Chondrocyte (in vitro differentiated cells): ENCODE data around the gene MKRN3. TPM values are rescaled to one million over a fixed set of nuclear protein-coding genes. Genes with fewer than 3 reads are reported as not detected.

ENCODE experiments used
- DNase-seq: peaks from one replicate; pipeline ENCODE4 v3.0.0; 2021; ENCODE audit warnings: mixed read lengths, low spot score
- H3K27ac Mint-ChIP-seq: one replicate; pipeline ENCODE4 v1.8.0; 2021; ENCODE audit warnings: mild to moderate bottlenecking, moderate library complexity, mixed read lengths; ENCODE audit not compliant: unreplicated experiment
- H3K27me3 Mint-ChIP-seq: 2 replicates; pipeline ENCODE4 v1.8.0; 2021; ENCODE audit warnings: low read depth, mixed read lengths
- H3K36me3 Mint-ChIP-seq: 2 replicates; pipeline ENCODE4 v1.8.0; 2021; ENCODE audit warnings: low read depth, mixed read lengths
- H3K4me1 Mint-ChIP-seq: 2 replicates; pipeline ENCODE4 v1.8.0; 2021; ENCODE audit warnings: low read depth, mild to moderate bottlenecking, mixed read lengths
- H3K4me3 Mint-ChIP-seq: one replicate; pipeline ENCODE4 v1.8.0; 2021; ENCODE audit warnings: mild to moderate bottlenecking, moderate library complexity, mixed read lengths; ENCODE audit not compliant: unreplicated experiment
- H3K9me3 Mint-ChIP-seq: 2 replicates; pipeline ENCODE4 v1.8.0; 2021; ENCODE audit warnings: low read depth, mixed read lengths
- long read RNA-seq: library from polyadenylated mRNA; stranded (forward); transcript quantifications from one replicate; pipeline ENCODE4 v2.0.0, GENCODE V29; 2021
- total RNA-seq: library from RNA; stranded (reverse); gene quantifications from 3 replicates; pipeline ENCODE4 v1.2.1, GENCODE V29; 2021
- TF ChIP-seq, protein P1 (sequence below): fragments of 200-600 bp; sonication (generic); IDR thresholded peaks from 2 replicates; pipeline ENCODE4 v1.5.0; 2021; ENCODE audit warnings: antibody characterized with exemption, mild to moderate bottlenecking, moderate library complexity

MKRN3 gene
- total RNA-seq = not detected in 3 replicates
- long read RNA-seq = 0 reads

DNA sequence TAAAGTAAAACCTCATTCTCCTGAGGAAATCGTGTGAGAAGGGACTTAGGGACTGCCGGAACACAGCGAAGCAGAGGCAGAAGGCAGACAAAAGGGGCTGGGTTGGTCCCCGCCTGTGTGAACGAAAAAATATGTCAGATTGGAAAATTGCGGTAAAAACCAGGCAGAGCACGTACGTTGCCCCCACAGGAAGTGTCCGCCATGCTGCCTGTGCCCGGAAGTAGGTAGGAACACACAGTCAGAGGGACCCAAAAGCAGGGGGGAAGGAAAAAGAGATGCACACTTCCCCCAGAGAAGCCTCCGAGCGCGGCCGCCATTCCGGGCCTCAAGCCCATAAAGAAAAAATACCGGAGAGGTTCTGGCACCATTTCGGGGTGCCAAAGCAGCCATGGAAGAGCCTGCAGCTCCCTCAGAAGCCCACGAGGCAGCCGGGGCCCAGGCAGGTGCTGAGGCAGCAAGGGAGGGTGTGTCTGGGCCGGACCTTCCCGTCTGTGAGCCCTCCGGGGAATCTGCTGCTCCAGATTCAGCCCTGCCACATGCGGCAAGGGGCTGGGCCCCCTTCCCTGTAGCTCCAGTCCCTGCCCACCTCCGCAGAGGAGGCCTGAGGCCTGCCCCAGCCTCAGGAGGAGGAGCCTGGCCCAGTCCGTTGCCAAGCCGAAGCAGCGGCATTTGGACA is at the start of gene MKRN3:
Gene MKRN3 (plus strand): TSS at position 280 of the 676 bp plus-strand sequence. CDS start 109 bp downstream, at position 389.
- Mint-ChIP-seq H3K27me3 (no peaks in the 10 kb centered on the region), H3K4me1 (no peaks in the 10 kb centered on the region), H3K27ac (no peak within 1 kb of the TSS), H3K36me3 (no peaks in the 10 kb centered on the region), H3K4me3 (no peak within 1 kb of the TSS), H3K9me3 (peaks cover 7% of the 10 kb centered on the region)
- TF ChIP-seq, protein P1, sequence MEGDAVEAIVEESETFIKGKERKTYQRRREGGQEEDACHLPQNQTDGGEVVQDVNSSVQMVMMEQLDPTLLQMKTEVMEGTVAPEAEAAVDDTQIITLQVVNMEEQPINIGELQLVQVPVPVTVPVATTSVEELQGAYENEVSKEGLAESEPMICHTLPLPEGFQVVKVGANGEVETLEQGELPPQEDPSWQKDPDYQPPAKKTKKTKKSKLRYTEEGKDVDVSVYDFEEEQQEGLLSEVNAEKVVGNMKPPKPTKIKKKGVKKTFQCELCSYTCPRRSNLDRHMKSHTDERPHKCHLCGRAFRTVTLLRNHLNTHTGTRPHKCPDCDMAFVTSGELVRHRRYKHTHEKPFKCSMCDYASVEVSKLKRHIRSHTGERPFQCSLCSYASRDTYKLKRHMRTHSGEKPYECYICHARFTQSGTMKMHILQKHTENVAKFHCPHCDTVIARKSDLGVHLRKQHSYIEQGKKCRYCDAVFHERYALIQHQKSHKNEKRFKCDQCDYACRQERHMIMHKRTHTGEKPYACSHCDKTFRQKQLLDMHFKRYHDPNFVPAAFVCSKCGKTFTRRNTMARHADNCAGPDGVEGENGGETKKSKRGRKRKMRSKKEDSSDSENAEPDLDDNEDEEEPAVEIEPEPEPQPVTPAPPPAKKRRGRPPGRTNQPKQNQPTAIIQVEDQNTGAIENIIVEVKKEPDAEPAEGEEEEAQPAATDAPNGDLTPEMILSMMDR = no peak
- DNase-seq = no peak

DNA sequence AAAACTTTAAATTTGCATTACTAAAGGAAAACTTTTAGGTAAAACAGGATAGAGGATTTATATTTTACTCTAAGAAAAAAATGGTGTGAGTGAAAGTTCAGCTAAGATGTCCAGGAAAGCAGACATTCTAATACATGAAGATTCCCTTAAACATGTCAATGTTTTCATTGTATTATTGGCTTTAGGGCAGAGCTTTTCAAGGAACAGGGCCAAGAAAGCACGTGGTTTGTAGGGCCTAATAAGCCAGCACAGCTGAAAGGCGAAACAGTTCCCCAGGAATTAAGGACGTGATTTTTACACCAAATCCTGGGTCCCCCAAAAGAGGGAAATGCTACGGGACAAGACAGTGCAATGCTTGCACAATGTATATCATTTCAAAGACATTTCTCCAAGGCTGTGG is 48.6 kb upstream of the MKRN3 start:
- Mint-ChIP-seq H3K4me1 (no peaks in the 10 kb centered on the region), H3K36me3 (no peaks in the 10 kb centered on the region), H3K9me3 (peaks cover 15% of the 10 kb centered on the region), H3K27me3 (no peaks in the 10 kb centered on the region), H3K27ac (no peak overlapping the region), H3K4me3 (no peak overlapping the region)
- TF ChIP-seq, protein P1 = no peak
- DNase-seq = no peak

DNA sequence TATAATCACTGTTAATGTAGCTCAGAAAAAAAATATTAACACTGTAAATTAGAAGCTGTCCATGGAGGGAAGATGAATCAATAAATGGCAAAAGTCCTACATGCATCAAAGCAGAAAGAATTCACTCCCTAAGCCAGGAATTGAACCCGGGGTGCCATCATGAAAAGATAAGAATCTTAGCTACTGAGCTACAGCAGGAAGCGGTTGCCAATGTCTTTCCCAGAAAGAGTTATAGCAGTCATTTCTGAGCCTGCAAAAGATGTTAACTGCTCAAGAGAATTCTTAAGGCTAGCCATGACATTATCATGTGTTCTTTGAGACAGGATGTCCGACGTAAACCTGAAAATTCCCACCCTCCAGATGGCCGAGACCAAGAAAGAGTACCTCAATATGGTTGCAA is 47.4 kb upstream of the MKRN3 start:
- TF ChIP-seq, protein P1 = no peak
- no peaks in the 10 kb centered on the region for H3K27me3 Mint-ChIP-seq
- H3K9me3 Mint-ChIP-seq = peaks cover 13% of the 10 kb centered on the region
- H3K4me1 Mint-ChIP-seq = no peaks in the 10 kb centered on the region
- no peak overlapping the region for H3K4me3 Mint-ChIP-seq
- no peak overlapping the region for H3K27ac Mint-ChIP-seq
- H3K36me3 Mint-ChIP-seq = no peaks in the 10 kb centered on the region
- no peak for DNase-seq

DNA sequence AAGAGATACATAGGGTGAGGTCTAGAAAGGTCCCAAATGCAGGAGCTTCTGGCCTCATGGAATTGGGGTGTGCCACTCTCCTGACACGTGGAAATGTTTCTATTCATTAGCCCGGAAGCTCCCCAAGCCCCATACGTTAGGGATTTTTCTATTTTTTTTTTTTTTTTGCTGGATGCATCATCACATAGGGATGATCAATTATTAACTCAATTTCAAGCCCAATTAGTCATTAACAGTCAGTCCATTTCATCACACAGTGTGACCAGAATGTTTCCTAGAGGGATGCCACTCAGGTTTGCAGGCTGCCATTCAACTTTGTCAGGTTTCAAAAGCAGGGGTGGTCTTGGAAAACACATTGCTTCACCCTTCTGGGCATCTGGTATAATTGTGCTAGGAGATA is 40.7 kb upstream of the MKRN3 start:
- no peak for DNase-seq
- TF ChIP-seq, protein P1 = no peak
- no peaks in the 10 kb centered on the region for H3K36me3 Mint-ChIP-seq
- no peaks in the 10 kb centered on the region for H3K4me1 Mint-ChIP-seq
- no peak overlapping the region for H3K4me3 Mint-ChIP-seq
- H3K27ac Mint-ChIP-seq = no peak overlapping the region
- no peaks in the 10 kb centered on the region for H3K27me3 Mint-ChIP-seq
- H3K9me3 Mint-ChIP-seq = peaks cover 6% of the 10 kb centered on the region

DNA sequence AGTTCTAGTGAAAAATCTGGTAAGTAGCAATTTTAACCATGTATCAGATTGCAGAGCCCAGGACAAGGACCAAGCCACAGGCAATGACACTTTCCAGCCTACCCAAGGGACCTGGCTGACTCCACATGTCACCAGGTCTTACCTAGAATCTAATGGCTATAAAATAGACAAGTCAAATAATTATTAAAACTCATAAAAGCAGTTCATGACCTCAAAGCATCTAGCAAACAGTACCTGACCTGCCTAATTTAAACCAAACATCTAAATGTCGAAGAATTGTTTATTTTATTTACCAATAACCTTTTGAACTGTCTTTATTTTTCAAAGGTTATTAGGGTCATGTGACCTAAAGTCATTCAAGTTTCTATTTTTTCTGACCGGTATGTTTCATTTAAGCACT is 35.6 kb upstream of the MKRN3 start:
- TF ChIP-seq, protein P1 = no peak
- Mint-ChIP-seq H3K4me1 (no peaks in the 10 kb centered on the region), H3K36me3 (no peaks in the 10 kb centered on the region), H3K4me3 (no peak overlapping the region), H3K27ac (no peak overlapping the region), H3K9me3 (peaks cover 15% of the 10 kb centered on the region), H3K27me3 (no peaks in the 10 kb centered on the region)
- DNase-seq = no peak
